Lower leg skin (tissue), 4 donors: Measurements from ENCODE around the gene SLIT3. TPM values are rescaled to one million over a fixed set of nuclear protein-coding genes. Genes with fewer than 3 reads are reported as not detected.

Experiments used
- DNase-seq, 2 donors: peaks; one replicate each; pipeline ENCODE4 v3.0.0-alpha.2; 2019; ENCODE audit warnings: low spot score in 2 of 2
- H3K4me3 ChIP-seq: fragments of 200-600 bp; sonication (generic); 2 replicates; pipeline ENCODE4 v1.5.1; 2017; ENCODE audit warnings: mild to moderate bottlenecking, low read depth; ENCODE audit not compliant: poor library complexity, severe bottlenecking
- POLR2A ChIP-seq, 2 donors: fragments of 450-650 bp; IDR thresholded peaks; one replicate each; pipeline ENCODE4 v1.6.1; 2016 to 2017; ENCODE audit warnings: antibody characterized with exemption in 2 of 2, mild to moderate bottlenecking in 1 of 2, moderate library complexity in 1 of 2
- WGBS, 2 donors: methylation state at CpG; one replicate each; pipeline ENCODE4 v1.1.5; 2018; 5-methylcytosine and 5-hydroxymethylcytosine counted together
- intact Hi-C: fragments of 100-400 bp; cut with DNase I; formaldehyde crosslinking; loops from one replicate; pipeline ENCODE4 v1.15.0; 2023; ENCODE audit warnings: low total_unique reads
- total RNA-seq, 4 donors: library from RNA; depleted of rRNA; stranded (reverse); fragments of >200 nt; gene quantifications; one replicate each; pipeline ENCODE4 v1.1.0, GENCODE V29; 2016
- TF ChIP-seq, protein P1 (sequence below), 3 donors: fragments of 450-650 bp; IDR thresholded peaks; one replicate each; pipeline ENCODE4 v1.5.1; 2016; ENCODE audit warnings: antibody characterized with exemption in 3 of 3, mild to moderate bottlenecking in 3 of 3, moderate library complexity in 2 of 3

Gene SLIT3
- total RNA-seq, 4 donors from 2014 or later, result 12.4 to 66.0 (median 22.8) TPM

DNA sequence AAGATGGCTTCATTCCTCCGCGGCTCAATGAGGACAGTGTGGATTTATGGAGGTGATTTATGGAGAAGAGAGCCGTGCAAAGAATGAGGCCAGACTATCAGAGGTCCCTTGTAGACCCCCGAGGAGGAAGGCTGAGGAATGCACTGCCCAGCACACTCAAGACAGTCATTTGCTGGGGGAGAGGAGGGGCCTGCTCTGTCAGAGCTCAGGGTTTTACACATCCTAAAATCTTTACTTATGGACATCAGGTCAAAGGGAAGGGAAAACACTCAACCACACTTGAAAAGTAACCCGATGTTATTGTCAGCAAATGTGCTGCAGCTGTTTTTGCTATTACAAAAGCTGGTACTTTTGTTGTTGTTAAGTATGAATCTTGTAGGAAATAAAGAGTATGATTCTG, 289.5 kb downstream of the SLIT3 start:
- no peak overlapping the region for H3K4me3 ChIP-seq
- whole genome bisulfite sequencing, 2 donors, result 49 to 57% methylated on average over 5 of the region's 5 CpGs
- TF ChIP-seq POLR2A (IDR thresholded peaks at IDR 0.05), result no peak
- TF ChIP-seq, protein P1, sequence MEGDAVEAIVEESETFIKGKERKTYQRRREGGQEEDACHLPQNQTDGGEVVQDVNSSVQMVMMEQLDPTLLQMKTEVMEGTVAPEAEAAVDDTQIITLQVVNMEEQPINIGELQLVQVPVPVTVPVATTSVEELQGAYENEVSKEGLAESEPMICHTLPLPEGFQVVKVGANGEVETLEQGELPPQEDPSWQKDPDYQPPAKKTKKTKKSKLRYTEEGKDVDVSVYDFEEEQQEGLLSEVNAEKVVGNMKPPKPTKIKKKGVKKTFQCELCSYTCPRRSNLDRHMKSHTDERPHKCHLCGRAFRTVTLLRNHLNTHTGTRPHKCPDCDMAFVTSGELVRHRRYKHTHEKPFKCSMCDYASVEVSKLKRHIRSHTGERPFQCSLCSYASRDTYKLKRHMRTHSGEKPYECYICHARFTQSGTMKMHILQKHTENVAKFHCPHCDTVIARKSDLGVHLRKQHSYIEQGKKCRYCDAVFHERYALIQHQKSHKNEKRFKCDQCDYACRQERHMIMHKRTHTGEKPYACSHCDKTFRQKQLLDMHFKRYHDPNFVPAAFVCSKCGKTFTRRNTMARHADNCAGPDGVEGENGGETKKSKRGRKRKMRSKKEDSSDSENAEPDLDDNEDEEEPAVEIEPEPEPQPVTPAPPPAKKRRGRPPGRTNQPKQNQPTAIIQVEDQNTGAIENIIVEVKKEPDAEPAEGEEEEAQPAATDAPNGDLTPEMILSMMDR (IDR thresholded peaks at IDR 0.05), result no peak
- intact Hi-C loops, result no loop called here
- DNase-seq, result no peak

GRCh38 chr5:169011009-169011408, 289.9 kb downstream of the SLIT3 start:
- intact Hi-C loops, result no loop called here
- 63 to 75% methylated on average over 4 of the region's 4 CpGs for WGBS, 2 donors
- TF ChIP-seq POLR2A (IDR thresholded peaks at IDR 0.05), result no peak
- TF ChIP-seq, protein P1 (IDR thresholded peaks at IDR 0.05), result no peak
- no peak overlapping the region for H3K4me3 ChIP-seq
- no peak for DNase-seq

DNA sequence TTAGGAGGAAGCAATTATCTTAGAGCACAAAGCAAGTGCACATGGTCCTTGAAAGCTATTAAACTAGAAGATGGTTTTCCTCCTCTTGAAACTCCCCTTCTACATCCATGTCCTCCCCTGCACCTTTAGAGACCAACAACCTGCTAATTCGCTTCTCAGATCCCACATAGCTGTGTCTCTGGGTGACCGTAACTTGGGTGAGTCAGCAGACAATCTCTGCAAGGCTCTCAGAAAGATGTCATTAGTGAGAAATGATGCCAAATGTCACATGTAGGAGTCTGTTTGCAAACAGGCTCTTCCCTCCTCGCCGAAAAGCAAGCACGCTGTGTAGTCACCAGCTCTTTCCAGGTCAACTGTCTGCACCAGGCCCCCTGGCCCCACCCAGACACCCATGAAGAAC, 291.8 kb downstream of the SLIT3 start:
- no peak overlapping the region for H3K4me3 ChIP-seq
- intact Hi-C loops, result no loop called here
- DNase-seq, result peak in 1 of 2 donors; percentile 46
- TF ChIP-seq POLR2A (IDR thresholded peaks at IDR 0.05), result no peak
- TF ChIP-seq, protein P1 (IDR thresholded peaks at IDR 0.05), result no peak
- WGBS, 2 donors, result 47 to 66% methylated on average over 5 of the region's 5 CpGs

GRCh38 chr5:169006842-169007790, 293.8 kb downstream of the SLIT3 start:
- H3K4me3 ChIP-seq, result no peak overlapping the region
- TF ChIP-seq POLR2A (IDR thresholded peaks at IDR 0.05), result no peak
- TF ChIP-seq, protein P1 (IDR thresholded peaks at IDR 0.05), result no peak
- intact Hi-C loops, result no loop called here
- no peak for DNase-seq
- 77 to 78% methylated on average over 8 of the region's 8 CpGs for WGBS, 2 donors

DNA sequence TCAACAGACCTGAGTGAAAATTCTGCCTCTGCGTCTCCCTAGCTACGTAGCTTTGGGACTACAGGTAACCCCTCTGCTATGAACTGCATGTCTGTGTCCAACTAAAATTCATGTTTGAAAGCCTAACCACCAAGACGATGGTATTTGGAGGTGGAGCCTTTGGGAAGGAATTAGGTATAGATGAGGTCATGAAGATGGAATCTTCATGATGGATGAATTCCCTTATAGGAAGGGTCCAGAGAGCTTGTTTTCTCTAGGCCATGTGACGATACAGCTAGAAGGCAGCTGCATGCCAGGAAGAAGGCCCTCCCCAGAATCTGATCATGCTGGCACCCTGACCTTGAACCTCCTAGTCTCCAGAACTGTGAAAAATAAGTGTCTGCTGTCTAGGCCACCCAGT, 296.4 kb downstream of the SLIT3 start:
- no peak for TF ChIP-seq POLR2A (IDR thresholded peaks at IDR 0.05)
- TF ChIP-seq, protein P1 (IDR thresholded peaks at IDR 0.05), result no peak
- WGBS, 2 donors, result 53 to 61% methylated on average over 4 of the region's 4 CpGs
- intact Hi-C loops, result no loop called here
- H3K4me3 ChIP-seq, result no peak overlapping the region
- DNase-seq, result no peak
